Bone marrow (tissue), 2 donors: ENCODE measurements around the gene AK3.
"Not testable (repeated sequence)": the region's sequence is repeated elsewhere in the genome, so short reads cannot be mapped to it uniquely, and the experiment has no call there.

Experiments
- DNase-seq, 2 donors: peaks; one replicate each; lab custom pipeline; 2025; lab: John Stamatoyannopoulos, UW

The AK3 gene

DNA sequence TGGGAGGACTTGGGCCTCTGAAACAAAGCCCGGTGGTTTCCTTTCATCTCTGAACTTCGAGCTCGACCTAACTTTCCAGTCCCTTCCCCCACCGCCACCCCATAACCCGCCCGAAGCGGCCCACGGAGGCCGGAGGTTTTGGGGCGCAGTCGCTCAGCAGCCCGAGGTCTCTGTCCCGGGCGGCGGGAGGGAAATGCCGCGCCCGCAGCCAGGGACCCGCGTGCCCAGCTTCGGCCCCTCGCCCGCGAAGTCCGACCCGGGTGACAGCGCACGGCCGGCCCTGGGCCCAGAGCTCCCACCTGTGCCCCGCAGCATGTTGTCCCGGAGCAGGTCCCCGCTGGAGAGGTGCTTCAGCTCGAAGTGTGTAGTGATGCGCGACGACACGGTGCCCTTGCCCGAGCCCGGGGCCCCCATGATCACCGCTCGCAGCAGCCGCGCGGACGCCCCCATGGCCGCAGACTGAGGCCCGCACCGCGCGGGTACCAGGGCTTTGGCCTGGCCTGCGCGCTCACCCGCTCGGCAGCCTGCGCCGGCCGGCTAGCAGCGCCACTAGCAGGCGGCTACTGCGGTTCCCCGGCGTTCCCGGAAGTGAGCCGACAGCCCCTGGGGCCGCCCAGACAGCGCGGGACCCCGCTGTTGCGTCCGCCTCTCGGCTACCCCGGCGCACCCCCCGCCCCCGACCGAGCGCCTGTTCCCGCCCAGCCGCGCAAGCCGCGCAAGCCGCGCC is at the start of gene AK3:
TSS of gene AK3 (minus strand) at position 565 of the 727 bp plus-strand sequence. CDS start at position 450, 115 bp downstream.
- DNase-seq = peak; percentile 49 to 65

DNA sequence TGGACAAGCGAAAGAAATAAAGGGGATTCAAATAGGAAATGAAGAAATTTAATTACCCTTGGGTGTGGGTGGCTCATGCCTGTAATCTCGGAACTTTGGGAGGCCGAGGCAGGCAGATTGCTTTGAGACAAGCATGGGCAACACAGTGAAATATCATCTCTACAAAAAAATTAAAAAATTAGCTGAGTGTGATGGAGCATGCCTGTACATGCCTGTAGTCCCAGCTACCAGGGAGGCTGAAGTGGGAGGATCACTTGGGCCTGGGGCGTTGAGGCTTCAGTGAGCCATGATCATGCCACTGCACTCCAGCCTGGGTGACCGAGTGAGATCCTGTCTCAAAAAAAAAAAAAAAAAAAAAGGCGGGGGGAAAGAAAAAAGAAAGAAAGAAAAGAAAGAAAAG is 47.7 kb upstream of the AK3 start:
- DNase-seq = no peak

DNA sequence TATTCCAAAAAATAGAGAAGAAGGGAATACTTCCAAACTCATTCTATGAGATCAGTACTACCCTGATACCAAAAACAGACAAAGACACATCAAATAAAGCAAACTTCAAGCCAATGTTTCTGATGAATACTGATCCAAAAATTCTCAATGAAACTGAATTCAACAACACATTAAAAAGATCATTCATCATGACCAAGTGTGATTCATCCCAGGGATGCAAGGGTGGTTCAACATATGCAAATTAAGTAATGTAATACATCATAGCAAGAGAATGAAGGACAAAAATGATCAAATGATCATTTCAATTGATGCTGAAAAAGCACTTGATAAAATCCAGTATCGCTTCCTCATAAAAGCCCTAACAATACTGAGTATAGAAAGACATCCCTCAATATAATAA is 46.9 kb upstream of the AK3 start:
- no peak for DNase-seq

DNA sequence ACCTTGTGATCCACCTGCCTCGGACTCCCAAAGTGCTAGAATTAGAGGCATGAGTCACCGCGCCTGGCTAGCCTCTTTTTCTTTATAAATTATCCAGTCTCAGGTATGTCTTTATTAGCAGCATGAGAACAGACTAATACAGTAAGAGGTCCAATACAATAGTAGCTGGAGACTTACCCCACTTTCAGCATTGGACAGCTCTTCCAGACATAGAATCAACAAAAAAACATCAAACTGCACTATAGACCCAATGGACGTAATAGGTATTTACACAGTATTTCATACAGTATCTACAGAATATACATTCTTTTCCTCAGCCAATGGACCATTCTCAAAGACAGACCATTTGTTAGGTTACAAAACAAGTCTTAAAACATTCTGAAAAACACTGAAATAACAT is 45.6 kb upstream of the AK3 start:
- DNase-seq = no peak

DNA sequence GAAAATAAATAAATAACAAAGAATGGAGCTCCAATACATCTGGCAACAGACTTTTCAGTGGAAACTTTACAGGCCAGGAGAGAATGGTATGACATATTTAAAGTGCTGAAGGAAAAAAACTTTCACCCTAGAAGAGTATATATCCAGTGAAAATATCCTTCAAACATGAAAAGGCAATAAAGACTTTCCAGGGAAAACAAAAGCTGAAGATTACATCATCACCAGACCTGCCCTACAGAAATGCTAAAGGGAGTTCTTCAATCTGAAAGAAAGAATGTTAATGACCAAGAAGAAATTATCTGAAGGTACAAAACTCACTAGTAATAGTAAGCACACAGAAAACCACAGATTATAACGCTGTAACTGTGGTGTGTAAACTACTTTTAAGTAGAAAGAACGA is 43.4 kb upstream of the AK3 start:
- DNase-seq = no peak

DNA sequence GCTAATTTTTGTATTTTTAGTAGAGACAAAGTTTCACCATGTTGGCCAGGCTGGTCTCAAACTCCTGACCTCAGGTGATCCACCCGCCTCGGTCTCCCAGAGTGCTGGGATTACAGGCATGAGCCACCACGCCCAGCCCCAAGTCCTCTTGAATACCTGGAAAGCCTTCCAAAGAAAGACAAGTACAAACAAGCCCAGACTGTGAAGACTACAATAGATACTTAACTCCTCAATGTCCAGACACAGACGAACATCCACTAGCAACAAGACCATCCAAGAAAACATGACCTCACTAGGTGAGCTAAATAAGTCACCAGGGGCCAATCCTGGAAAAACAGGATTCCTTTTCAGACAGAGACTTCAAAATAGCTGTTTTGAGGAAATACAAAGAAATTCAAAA is 42.2 kb upstream of the AK3 start:
- not testable (repeated sequence) for DNase-seq

DNA sequence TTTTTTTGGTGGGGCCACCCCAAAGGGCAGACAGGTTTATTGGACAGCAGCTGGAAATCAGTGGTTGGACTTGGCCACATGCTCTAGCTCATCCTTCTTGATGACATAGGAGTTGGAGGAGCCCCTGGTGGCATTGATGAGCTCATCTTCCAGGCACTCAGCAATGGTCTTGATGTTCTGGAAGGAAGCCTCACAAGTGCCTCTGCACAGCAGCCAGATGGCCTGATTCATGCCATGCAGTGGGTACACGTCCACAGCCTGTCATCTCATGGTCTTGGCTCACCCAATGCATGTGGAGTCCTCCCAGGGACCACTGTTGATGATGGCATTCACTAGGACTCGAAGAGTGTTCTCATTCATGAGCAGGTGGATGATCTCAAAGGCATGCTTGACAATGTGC is 40.4 kb upstream of the AK3 start:
- no peak for DNase-seq

DNA sequence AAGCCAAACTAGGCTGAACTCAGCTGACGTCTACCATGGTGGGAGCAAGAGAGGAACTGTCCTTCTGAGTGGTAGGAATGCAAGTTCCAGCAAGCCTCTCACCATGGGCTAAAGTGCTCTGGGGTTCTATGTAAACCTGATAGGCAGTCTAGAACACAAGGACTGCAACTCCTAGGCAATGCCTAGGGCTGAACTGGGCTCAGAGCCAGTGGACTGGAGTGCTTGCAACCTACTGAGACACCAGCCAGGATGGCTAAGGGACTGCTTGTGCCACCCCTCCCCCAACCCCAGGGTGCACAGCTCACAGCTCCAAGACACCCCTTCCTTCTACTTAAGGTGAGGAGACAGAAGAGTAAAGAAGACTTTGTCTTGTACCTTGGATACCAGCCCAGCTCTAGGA is 39.6 kb upstream of the AK3 start:
- DNase-seq = no peak

DNA sequence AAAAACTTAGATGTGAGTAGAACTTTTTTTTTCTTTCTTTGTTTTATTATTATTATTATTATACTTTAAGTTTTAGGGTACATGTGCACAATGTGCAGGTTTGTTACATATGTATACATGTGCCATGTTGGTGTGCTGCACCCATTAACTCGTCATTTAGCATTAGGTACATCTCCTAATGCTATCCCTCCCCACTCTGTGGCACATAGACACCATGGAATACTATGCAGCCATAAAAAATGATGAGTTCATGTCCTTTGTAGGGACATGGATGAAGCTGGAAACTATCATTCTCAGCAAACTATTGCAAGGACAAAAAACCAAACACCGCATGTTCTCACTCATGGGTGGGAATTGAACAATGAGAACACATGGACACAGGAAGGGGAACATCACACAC is 34.0 kb upstream of the AK3 start:
- DNase-seq = not testable (repeated sequence)

DNA sequence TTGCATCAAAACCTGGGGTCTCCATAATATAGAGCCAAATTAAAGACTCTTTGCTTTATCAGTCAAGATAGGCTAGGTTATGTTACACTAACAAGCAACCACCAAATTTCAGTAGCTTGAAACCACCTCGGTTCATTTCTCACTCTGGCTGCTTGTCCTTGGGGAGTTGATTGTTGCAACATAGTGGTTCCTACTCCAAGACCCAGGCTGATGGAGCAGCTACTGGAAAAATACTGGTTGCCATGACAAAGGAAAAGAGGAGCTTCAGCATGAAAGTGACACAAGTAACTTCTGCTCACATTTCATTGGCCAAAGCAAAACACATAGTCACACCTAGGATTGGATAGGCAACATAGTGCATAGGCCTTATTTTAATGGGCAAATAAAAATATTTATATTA is 33.2 kb upstream of the AK3 start:
- DNase-seq = no peak

DNA sequence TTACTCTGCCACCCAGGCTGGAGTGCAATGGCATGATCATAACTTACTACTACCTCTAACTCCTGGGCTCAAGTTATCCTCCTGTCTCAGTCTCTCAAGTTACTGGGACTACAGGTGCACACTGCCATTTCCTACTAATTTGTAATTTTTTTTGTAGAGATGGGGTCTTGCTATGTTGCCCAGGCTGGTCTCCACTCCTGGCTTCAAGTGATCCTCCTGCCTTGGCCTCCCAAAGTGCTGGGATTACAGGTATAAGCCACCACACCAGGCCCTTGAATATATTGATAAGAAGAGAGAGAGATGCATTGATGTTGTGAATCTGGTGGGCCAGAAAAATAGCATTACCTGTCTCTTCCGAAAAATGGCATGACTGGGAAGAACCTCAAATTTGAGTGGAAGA is 30.8 kb upstream of the AK3 start:
- DNase-seq = no peak

DNA sequence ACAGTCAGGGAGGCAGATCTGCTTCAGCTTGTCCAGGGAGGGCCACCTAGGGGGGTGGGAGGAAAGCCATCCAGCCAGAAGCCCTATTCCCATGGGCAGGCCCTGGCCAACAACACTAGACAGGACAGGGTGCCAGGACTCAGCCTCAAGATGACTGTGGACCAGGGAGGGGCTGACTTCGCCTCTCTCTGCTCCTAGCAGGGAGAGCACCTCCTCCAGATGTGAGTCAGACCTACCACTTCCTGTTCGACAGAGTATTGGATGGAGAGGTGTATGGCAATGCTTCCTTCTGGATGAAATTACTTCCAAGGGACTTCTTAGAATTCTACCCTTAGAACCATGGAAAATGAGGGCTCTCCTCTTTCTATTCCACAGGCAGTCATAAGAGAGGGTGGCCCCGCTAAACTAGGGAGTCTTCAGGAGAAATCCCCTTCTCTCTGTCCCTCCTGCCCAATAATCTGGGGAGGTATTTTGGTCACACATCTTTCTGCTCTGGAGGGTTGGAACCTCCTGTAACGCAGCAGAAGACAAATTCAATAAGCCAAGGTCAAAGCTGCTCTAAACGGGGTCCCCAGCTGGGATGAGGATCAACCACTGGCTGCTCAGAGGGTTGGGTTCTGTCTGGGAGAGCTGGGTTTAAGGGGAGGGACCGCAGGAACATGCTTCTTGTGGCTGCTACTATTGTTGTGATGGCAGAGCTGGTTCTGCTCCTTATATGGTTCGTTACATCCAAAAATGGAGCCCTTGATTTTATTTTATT is 28.5 kb upstream of the AK3 start:
- no peak for DNase-seq

DNA sequence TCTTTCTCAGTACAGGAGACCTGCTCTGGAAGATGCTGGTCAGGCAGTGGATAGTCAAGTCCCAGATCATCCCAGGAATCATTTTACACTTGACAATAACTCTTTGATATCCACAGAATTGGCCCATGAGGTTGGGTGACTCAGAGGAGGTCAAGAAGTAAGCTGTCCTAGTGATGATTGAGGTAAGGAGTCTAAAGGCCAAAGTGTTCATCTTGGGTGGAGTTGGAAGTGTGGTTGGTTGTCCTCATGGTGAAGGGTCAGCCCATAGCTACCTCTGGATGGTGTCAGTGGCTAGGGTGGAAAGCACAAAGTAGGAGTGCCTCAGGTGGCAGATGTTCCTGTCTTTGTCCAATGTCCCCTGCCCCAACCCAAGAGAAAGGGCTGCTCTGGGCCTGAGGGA is 27.7 kb upstream of the AK3 start:
- no peak for DNase-seq

DNA sequence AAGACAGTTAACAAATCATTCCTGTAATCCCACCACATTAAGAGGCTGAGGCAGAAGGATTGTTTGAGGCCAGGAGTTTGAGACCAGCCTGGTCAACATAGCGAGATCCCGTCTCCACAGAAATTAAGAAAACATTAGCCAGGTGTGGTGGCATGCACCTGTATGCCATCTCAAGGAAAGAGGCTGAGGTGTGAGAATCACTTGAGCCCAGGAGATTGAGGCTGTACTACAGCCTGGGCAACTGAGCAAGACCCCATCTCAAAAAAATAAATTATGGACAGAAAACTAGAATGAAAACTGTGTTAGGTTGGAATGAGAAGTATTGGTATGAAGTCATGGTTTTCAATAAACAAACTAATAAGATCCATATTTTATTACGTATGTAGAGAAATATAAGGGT is 23.0 kb upstream of the AK3 start:
- DNase-seq = no peak

DNA sequence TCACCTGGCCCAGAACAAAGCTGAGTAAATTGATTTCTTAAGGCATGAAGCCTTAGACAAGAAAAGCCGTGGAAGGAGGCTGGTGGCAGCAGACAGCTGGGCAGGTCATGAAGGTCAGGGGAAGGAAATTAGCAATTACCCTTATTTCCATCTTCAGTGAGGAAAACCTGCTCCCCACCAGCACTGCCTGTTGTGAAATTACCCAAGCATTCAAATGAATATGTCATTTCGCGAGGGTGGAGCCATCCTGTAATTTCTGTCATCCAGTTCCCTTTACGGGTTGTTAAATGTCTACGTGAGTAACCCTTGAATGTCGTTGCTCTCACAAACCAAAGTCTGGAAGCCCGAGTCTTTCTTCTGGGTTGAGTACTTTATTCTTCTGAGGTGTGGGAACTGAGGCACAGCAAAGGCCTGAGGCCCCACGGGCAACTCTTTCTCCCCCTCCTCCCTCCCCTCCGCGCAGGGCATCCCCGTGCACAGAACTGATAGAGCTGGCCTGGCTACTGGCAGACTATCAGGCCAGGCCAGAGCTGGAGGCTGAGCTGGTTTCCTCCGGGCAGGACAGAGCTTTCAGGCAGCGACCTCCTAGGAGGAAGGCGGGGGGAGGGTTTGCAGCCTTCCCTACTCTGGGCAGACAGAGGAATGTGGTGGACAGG is 22.0 kb upstream of the AK3 start:
- peak in 1 of 2 donors; percentile 23 for DNase-seq

DNA sequence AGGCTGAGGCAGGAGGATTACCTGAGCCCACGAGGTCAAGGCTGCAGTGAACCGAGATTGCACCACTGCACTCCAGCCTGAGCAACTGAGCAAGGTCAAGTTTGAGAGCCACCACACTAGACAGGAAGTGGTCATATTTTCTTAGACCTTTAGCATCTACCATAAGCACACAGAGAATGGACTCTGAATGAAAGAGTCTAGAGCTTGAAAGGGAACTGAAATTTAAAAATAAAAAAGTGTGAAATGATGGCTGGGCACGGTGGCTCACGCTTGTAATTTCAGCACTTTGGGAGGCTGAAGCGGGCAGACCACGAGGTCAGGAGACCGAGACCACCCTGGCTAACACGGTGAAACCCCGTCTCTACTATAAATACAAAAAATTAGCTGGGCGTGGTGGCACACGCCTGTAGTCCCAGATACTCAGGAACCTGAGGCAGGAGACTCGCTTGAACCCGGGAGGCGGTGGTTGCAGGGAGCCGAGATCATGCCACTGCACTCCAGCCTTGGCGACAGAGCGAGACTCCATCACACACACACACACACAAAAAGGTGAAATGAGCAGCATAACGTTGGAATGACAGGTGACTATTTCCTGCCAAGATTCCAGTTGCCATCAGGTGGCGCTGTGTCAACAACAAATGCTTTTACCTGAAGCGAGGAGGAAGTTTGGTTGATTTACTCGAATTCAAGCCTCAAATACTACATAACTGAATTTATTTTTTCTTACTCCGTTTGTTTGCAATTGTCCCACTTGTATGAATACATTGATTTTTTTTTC is 21.3 kb upstream of the AK3 start:
- DNase-seq = peak; percentile 23 to 35

DNA sequence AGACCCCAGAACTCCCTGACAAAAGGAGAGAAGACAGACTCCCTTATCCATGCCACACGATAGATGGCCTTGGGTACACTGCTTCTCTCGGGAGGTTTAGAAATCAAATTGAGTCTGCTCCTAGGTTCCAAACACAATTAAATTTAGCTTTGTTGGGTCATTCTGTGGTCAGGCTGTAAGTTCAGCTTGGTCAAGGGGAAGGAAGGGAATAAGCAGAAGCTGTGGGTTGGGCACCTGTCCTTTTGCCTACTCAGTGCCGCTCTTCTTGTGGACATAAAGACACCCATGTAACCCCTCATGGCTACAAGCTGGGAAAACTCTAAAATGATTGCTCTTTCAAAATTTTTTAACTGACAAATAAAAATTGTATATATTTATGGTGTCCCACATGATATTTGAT is 19.1 kb upstream of the AK3 start:
- DNase-seq = no peak

DNA sequence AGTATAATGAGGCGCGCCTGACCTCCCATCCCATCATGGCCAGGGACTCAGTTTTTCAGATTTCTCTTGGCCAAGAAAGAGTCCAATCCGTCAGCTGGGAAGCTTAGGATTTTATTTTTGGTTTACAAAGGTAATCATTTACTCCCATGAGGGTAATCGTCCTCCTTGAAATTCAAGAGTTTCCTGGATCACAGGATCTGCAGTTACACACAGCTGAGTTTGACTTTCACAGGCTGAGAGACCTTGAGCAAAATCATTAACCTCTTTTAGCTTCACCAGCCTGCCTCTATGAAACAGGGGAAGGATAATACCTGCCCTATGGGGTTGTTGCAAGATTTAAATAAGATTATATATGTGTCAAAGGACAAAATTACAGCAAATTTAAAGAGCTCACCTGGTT is 15.4 kb upstream of the AK3 start:
- DNase-seq = no peak

DNA sequence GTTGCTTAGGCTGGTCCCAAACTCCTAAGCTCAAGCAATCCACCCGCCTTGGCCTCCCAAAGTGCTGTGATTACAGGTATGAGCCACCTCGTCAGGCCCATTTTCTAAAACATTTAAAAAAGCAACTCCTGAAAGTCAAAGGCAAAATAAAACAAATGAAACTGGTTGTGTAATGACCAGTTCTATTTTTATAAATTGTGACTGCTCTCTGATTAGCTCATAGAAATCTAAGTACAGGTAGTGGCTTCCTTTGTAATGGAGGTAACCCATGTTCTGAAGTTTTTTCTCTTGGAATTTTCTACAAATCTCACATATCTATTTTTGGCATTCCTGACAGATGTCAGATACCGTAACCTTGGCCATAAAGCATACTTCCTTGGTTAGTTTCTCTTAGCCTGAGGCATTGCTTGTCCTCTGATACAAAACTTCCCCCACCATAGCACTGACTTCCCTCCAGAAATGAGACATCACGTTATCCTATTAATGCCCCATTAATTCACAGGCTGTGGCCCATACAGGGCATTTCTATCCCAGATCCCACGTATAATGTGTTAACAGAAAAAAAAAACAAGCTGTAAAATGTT is 14.1 kb upstream of the AK3 start:
- DNase-seq = no peak

DNA sequence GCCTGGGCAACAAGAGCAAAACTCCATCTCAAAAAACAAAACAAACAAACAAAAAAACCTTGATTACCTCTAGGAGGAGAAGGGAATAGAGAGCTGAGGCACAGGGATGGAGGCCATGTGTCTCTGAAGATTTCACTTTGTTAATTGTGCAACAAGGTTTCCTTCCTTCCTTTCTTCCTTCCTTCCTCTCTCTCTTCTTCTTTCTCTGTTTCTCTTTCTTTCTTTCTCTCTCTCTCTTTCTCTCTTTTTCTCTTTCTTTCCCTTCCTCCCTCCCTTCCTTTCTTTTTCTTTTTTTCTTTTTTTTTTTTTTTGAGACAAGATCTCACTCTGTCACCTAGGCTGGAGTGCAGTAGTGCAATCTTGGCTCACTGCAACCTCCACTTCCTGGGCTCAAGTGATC is 13.5 kb upstream of the AK3 start:
- not testable (repeated sequence) for DNase-seq

DNA sequence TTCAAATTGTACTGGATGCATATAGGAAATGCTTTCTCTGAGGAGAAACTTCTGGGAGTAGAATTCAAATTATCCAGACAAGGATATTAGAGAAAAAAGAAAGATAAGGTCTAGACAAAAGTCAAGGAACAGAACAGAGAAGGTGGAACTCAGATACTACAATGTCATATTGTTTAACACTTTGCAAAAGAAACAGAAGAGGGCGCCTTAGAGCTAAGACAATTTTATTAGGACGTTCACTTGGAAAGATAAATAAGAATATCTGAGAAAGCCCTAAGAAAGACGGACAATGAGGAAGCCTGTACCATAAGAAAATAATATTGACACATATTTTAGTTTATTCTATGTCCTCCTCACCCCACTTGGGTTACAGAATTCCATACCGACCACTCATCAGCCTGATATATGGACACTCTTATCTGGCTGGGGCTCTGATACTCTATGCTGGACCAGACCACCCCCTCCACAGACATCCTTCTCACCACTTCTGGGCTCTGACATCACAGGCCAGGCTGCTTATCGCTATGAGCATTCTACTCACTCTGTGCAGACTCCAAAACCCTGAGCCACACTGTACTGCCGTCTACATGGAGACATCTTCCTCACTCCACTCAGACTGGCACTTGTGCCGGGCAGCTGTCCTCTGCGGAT is 9.1 kb upstream of the AK3 start:
- peak in 1 of 2 donors; percentile 59 for DNase-seq
